CD4-positive, alpha-beta T cell treated with Interleukin-1 beta for 1 hour (primary cell): ENCODE measurements around the gene RIPOR2.

Experiments
- DNase-seq, 2 donors: peaks; one replicate each; pipeline ENCODE4 v3.0.0-alpha.2; 2020 to 2022

Gene RIPOR2

GRCh38 chr6:24875534-24875901 lies 60.2 kb downstream of the RIPOR2 start:
- no peak for DNase-seq

- DNase-seq: no peak
Measured at GRCh38 chr6:24874776-24875533, 60.8 kb downstream of the RIPOR2 start.

GRCh38 chr6:24874128-24874527 lies 61.6 kb downstream of the RIPOR2 start:
- no peak for DNase-seq

GRCh38 chr6:24872779-24873178 lies 63.0 kb downstream of the RIPOR2 start:
- DNase-seq: no peak

- DNase-seq: no peak
Measured at GRCh38 chr6:24868765-24869164, 67.0 kb downstream of the RIPOR2 start.

- no peak for DNase-seq
Measured at GRCh38 chr6:24867104-24867703, 68.6 kb downstream of the RIPOR2 start.

GRCh38 chr6:24865161-24865560 lies 70.6 kb downstream of the RIPOR2 start:
- no peak for DNase-seq

GRCh38 chr6:24864343-24864742 lies 71.4 kb downstream of the RIPOR2 start:
- no peak for DNase-seq

GRCh38 chr6:24861934-24862333 lies 73.8 kb downstream of the RIPOR2 start:
- peak in 1 of 2 donors; percentile 20 for DNase-seq

GRCh38 chr6:24859608-24860200 lies 76.1 kb downstream of the RIPOR2 start:
- no peak for DNase-seq

GRCh38 chr6:24859132-24859531 lies 76.6 kb downstream of the RIPOR2 start:
- DNase-seq: no peak

- DNase-seq: peak; percentile 65 to 76
Measured at GRCh38 chr6:24858177-24858653, 77.5 kb downstream of the RIPOR2 start.

GRCh38 chr6:24856901-24857670 lies 78.7 kb downstream of the RIPOR2 start:
- no peak for DNase-seq

- DNase-seq: no peak
Measured at GRCh38 chr6:24856246-24856599, 79.5 kb downstream of the RIPOR2 start.

GRCh38 chr6:24855395-24856245 lies 80.1 kb downstream of the RIPOR2 start:
- peak; percentile 76 to 82 for DNase-seq

GRCh38 chr6:24854077-24854666 lies 81.6 kb downstream of the RIPOR2 start:
- no peak for DNase-seq

- no peak for DNase-seq
Measured at GRCh38 chr6:24851086-24851485, 84.7 kb downstream of the RIPOR2 start.

GRCh38 chr6:24849713-24850112 lies 86.0 kb downstream of the RIPOR2 start:
- no peak for DNase-seq

- DNase-seq: no peak
Measured at GRCh38 chr6:24848461-24848860, 87.3 kb downstream of the RIPOR2 start.

GRCh38 chr6:24847402-24847801 lies 88.4 kb downstream of the RIPOR2 start:
- no peak for DNase-seq

- no peak for DNase-seq
Measured at GRCh38 chr6:24845578-24845977, 90.2 kb downstream of the RIPOR2 start.

- no peak for DNase-seq
Measured at GRCh38 chr6:24844903-24845302, 90.9 kb downstream of the RIPOR2 start.
